Activated T-helper 1 cell treated with anti-CD3 and anti-CD28 coated beads, Interleukin-12 subunit alpha, Interleukin-12 subunit beta, Interleukin-2, Interleukin-4 antibody, amounts not matched to agents 30 ng/mL and 10 ng/mL and 1 ng/mL, durations not matched to agents 14 hours and 24 hours and 36 hours (primary cell): ENCODE measurements around the gene METTL16. TPM values are rescaled to one million over a fixed set of nuclear protein-coding genes. Genes with fewer than 3 reads are reported as not detected.
"Not testable (repeated sequence)": the region's sequence is repeated elsewhere in the genome, so short reads cannot be mapped to it uniquely, and the experiment has no call there.

Experiments used
- DNase-seq: peaks from one replicate; pipeline ENCODE4 v3.0.0; 2021; ENCODE audit warnings: low spot score
- H3K27ac Mint-ChIP-seq: one replicate; pipeline ENCODE4 v1.8.0; 2021; ENCODE audit warnings: mild to moderate bottlenecking, mixed read lengths
- H3K27me3 Mint-ChIP-seq: one replicate; pipeline ENCODE4 v1.8.0; 2022; ENCODE audit warnings: mild to moderate bottlenecking, moderate library complexity, mixed read lengths; ENCODE audit not compliant: insufficient read depth
- H3K36me3 Mint-ChIP-seq: one replicate; pipeline ENCODE4 v1.8.0; 2021; ENCODE audit warnings: low read depth, mixed read lengths
- H3K4me1 Mint-ChIP-seq: one replicate; pipeline ENCODE4 v1.8.0; 2021; ENCODE audit warnings: low read depth, mixed read lengths
- H3K4me3 Mint-ChIP-seq: one replicate; pipeline ENCODE4 v1.8.0; 2021; ENCODE audit warnings: mild to moderate bottlenecking, moderate library complexity, mixed read lengths
- H3K9me3 Mint-ChIP-seq: one replicate; pipeline ENCODE4 v1.8.0; 2021; ENCODE audit warnings: mixed read lengths
- intact Hi-C: fragments of 100-400 bp; cut with micrococcal nuclease; formaldehyde crosslinking; loops from one replicate; pipeline ENCODE4 v1.15.1; 2024
- total RNA-seq: library from RNA; stranded (reverse); gene quantifications from 2 replicates; pipeline ENCODE4 v1.2.3, GENCODE V29; 2022

Gene METTL16
- total RNA-seq, 1 donor from 2014 or later: 53.9 TPM

DNA sequence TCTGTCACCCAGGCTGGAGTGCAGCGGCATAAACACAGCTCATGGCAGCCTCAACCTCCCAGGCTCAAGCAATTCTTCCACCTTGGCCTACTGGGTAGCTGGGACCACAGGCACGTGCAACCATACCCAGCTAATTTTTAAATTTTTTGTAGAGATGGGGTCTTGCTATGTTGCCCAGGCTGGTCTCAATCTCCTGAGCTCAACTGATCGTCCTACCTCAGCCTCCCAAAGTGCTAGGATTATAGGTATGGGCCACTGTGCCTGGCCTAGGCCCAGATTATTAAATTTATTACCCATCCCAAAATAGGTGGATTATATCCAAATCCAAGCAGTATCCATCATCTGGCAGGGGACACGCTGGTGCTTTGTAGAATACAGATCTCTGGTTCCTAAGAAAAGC is 53.8 kb downstream of the METTL16 start:
- no peak for DNase-seq
- H3K9me3 Mint-ChIP-seq: peaks cover 5% of the 10 kb centered on the region
- H3K27ac Mint-ChIP-seq: no peak overlapping the region
- H3K4me3 Mint-ChIP-seq: no peak overlapping the region
- H3K36me3 Mint-ChIP-seq: peaks cover 30% of the 10 kb centered on the region
- peaks cover 30% of the 10 kb centered on the region for H3K4me1 Mint-ChIP-seq
- H3K27me3 Mint-ChIP-seq: no peaks in the 10 kb centered on the region
- intact Hi-C loops: no loop called here

DNA sequence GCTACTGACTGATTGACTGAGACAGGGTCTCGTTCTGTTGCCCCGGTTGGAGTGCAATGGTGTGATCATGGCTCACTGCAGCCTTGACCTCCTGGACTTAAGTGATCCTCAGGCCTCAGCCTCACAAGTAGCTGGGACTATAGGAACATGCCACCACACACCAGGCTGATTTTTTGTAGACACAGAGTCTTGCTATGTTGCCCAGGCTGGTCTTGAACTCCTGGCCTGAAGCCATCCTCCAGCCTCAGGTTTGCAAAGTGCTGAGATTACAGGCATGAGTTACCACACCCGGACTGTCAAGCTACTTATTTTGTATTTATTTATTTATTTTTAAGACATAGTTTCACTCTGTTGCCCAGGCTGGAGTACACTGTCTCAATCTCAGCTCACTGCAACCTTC is 55.2 kb downstream of the METTL16 start:
- H3K27ac Mint-ChIP-seq: no peak overlapping the region
- peaks cover 21% of the 10 kb centered on the region for H3K4me1 Mint-ChIP-seq
- no peaks in the 10 kb centered on the region for H3K9me3 Mint-ChIP-seq
- intact Hi-C loops: no loop called here
- DNase-seq: no peak
- H3K36me3 Mint-ChIP-seq: peaks cover 18% of the 10 kb centered on the region
- H3K4me3 Mint-ChIP-seq: no peak overlapping the region
- H3K27me3 Mint-ChIP-seq: no peaks in the 10 kb centered on the region

DNA sequence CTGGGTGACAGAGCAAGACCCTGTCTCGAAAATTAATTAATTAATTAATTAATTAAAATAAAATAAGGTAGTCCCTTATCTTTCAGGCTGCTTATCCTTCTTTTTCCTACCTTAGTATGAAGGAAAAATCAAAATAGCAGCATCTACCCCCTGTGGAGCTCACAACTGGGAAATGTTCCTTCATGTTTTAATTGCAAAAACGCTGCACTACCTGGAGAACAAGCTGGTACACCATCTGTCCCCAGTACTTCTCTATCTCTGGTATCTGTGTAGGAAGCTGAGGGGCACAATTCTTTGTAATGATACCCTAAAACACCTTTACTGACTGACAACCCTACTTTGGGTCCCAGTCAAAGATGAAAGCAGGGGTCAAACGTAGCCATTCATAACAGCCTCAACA is 55.7 kb downstream of the METTL16 start:
- DNase-seq: no peak
- Mint-ChIP-seq H3K27ac (no peak overlapping the region), H3K27me3 (no peaks in the 10 kb centered on the region), H3K36me3 (peaks cover 18% of the 10 kb centered on the region), H3K4me3 (no peak overlapping the region), H3K4me1 (peaks cover 21% of the 10 kb centered on the region), H3K9me3 (no peaks in the 10 kb centered on the region)
- intact Hi-C loops: no loop called here

DNA sequence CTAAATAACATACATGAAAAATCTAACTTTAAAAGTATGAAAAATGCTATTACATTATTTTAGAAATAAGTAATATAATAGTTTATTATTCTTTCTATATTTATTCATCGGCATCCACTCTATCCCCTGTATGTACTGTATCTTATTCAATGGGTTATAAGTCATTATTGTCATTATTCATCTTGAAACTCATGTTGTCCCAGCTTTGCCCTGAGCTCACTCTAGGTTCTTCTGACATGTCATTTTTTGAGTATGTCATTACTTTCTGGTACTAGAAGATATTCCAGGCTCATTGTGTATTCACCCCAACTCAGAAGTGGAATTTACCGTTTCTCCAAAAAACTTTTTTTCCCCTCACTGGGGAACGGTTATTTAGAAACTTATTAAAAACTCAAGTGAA is 57.8 kb downstream of the METTL16 start:
- no peaks in the 10 kb centered on the region for H3K9me3 Mint-ChIP-seq
- H3K36me3 Mint-ChIP-seq: peaks cover 10% of the 10 kb centered on the region
- H3K4me3 Mint-ChIP-seq: no peak overlapping the region
- no peaks in the 10 kb centered on the region for H3K27me3 Mint-ChIP-seq
- DNase-seq: no peak
- H3K4me1 Mint-ChIP-seq: peaks cover 14% of the 10 kb centered on the region
- no peak overlapping the region for H3K27ac Mint-ChIP-seq
- intact Hi-C loops: no loop called here

DNA sequence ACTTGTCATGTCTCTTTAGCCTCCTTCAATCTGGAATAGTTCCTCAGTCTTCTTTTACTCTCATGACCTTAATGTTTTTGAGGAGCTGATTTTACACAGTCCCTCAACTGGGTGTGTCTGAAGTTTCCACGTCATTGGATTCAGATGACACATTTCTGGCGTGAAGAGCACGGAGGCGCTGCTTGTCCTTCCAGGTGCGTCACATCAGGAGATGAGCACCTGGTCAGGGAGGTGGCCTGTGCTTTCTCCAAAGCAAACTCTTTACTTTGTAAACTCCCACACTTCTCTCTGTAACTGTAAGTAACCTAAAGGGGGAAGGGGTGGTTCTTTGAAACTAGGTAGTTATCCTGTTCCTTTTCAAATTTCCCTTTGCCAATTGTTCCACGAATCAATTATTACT is 58.4 kb downstream of the METTL16 start:
- DNase-seq: no peak
- H3K4me1 Mint-ChIP-seq: peaks cover 14% of the 10 kb centered on the region
- intact Hi-C loops: no loop called here
- no peak overlapping the region for H3K4me3 Mint-ChIP-seq
- no peaks in the 10 kb centered on the region for H3K27me3 Mint-ChIP-seq
- no peak overlapping the region for H3K27ac Mint-ChIP-seq
- no peaks in the 10 kb centered on the region for H3K9me3 Mint-ChIP-seq
- peaks cover 8% of the 10 kb centered on the region for H3K36me3 Mint-ChIP-seq

DNA sequence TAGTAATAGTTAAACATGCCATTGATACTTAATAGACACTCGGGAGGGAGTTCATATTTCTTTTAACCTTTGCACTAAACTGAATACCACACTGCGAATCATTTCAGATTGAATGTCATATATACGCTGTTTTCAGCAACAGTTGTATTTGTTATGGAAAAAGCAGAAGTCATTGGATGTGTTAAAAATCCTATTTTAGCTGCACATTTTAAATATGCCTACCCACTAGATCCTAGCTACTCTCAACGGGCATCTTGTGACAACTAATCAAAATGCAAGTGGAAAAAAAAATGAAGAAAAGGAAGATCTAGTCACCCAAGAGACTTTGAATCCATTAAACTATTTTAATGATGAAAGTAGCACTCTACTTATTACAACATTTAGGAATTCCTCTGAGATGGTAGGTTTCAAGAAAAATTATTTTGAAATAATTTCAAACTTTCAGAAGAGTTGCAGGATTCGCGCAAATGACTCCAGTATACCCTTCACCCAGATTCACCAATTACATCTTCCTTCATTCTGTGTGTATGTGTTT is 59.4 kb downstream of the METTL16 start:
- H3K27me3 Mint-ChIP-seq: no peaks in the 10 kb centered on the region
- H3K36me3 Mint-ChIP-seq: peaks cover 8% of the 10 kb centered on the region
- H3K9me3 Mint-ChIP-seq: no peaks in the 10 kb centered on the region
- no peak overlapping the region for H3K27ac Mint-ChIP-seq
- no peak overlapping the region for H3K4me3 Mint-ChIP-seq
- H3K4me1 Mint-ChIP-seq: peaks cover 14% of the 10 kb centered on the region
- intact Hi-C loops: no loop called here
- DNase-seq: no peak

DNA sequence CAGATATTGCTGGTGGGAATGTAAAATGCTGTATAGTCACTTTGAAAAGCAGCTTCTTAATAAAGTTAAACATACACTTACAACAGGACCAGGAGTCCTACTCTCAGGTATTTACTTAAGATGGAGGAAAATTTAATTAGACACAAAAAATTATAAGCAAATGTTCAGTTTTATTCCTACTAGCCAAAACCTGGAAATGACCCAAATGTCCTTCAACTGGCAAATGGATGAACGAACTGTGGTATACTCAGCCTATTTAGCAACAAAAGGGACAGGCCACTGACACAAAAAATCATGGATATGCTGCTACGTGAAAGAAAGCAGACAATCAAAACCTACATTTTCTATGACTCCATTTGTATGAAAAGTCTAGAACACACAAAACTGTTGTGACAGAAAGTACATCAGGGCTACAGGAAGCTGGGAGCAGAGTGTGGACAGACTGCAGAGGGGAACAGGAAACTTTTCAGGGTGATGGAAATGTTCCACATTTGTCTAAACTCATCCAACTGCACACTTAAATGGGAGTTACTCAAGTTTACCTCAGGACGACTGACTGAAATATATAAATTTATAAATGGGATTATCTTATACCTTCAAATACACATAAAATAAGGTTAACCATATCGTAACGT is 61.6 kb downstream of the METTL16 start:
- DNase-seq: no peak
- Mint-ChIP-seq H3K4me1 (peaks cover 14% of the 10 kb centered on the region), H3K4me3 (no peak overlapping the region), H3K36me3 (peaks cover 11% of the 10 kb centered on the region), H3K27ac (no peak overlapping the region), H3K9me3 (peaks cover 6% of the 10 kb centered on the region), H3K27me3 (no peaks in the 10 kb centered on the region)
- intact Hi-C loops: no loop called here

DNA sequence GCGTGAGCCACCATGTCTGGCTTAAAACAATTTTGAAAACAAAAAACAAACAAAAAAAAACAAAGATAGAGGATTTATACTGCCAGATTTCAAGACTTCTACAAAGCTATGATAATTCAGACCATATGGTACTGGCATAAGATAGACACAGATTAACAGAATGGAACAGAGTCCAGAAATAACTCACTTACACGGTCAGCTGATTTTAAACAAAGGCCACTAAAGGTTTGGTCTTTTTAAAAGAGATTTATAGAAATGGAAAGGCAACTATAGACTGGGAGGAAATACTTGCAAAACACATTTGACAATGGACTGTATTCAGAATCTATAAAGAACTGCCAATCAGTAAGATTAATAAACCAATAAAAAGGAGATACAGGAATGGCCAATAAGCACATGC is 62.2 kb downstream of the METTL16 start:
- H3K4me3 Mint-ChIP-seq: no peak overlapping the region
- intact Hi-C loops: no loop called here
- peaks cover 6% of the 10 kb centered on the region for H3K9me3 Mint-ChIP-seq
- H3K27me3 Mint-ChIP-seq: no peaks in the 10 kb centered on the region
- H3K4me1 Mint-ChIP-seq: peaks cover 14% of the 10 kb centered on the region
- H3K27ac Mint-ChIP-seq: no peak overlapping the region
- H3K36me3 Mint-ChIP-seq: peaks cover 11% of the 10 kb centered on the region
- no peak for DNase-seq

DNA sequence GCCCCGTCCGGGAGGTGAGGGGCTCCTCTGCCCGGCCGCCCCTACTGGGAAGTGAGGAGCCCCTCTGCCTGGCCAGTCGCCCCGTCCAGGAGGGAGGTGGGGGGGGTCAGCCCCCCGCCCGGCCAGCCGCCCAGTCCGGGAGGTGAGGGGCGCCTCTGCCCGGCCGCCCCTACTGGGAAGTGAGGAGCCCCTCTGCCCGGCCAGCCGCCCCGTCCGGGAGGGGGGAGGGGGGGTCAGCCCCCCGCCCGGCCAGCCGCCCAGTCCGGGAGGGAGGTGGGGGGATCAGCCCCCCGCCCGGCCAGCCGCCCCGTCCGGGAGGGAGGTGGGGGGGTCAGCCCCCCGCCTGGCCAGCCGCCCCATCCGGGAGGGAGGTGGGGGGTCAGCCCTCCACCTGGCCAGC is 64.2 kb downstream of the METTL16 start:
- H3K27me3 Mint-ChIP-seq, H3K36me3 Mint-ChIP-seq, H3K4me1 Mint-ChIP-seq, intact Hi-C loops, H3K4me3 Mint-ChIP-seq, H3K27ac Mint-ChIP-seq, H3K9me3 Mint-ChIP-seq, DNase-seq: not testable (repeated sequence)

DNA sequence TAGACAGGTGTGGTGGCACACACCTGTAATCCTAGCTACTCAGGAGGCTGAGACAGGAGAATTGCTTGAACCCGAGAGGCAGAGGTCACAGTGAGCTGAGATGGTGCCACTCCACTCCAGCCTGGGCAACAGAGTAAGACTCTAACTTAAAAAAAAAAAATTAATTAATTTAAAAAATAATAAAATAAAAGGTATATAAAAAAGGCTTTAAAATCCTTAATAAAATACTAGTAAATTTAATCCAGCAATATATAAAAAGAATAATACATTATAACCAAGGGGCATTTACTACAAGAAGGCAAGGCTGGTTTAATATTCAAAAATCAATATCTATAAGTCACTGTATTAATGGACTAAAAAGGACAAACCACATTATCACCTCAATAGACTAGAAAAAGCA is 66.0 kb downstream of the METTL16 start:
- H3K36me3 Mint-ChIP-seq: peaks cover 10% of the 10 kb centered on the region
- intact Hi-C loops: no loop called here
- H3K4me1 Mint-ChIP-seq: no peaks in the 10 kb centered on the region

DNA sequence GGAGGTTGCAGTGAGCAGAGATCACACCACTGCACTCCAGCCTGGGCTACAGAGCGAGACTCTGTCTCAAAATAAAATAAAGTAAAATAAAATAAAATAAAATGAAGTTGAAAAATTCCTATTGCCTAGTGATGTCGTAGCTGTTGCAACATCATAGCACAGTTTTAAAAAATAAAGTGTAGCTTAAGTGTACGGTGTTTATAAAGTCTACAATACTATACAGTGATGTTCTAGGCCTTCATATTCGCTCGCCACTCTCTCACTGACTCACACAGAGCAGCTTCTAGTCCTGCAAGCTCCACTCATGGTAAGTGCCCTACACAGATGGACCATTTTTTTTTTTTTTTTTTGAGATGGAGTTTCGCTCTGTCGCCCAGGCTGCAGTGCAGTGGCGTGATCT is 67.3 kb downstream of the METTL16 start:
- peaks cover 11% of the 10 kb centered on the region for H3K9me3 Mint-ChIP-seq

More for the DNA sequence above, 66.0 kb downstream of the METTL16 start:
- Mint-ChIP-seq H3K9me3 (peaks cover 11% of the 10 kb centered on the region), H3K27ac (no peak overlapping the region), H3K27me3 (no peaks in the 10 kb centered on the region), H3K4me3 (no peak overlapping the region)
- no peak for DNase-seq

DNA sequence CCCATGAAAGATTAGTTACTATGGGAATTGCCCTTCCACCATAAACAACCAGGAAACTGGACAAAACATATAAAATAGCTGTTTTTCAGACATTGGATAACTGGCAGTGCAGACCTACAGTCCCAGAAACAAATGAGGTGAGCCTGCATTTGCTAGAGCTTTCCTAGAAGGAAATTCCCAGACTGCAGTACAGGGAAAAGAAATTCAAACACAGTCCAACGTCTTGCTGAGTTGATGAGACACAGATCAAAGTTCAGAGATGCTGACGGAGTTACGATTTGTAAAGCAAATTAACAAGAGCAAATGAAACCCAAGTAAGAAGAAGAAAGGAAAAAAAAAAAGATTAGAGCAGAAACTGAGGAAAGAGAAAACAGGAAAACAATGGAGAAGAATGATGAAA is 69.5 kb downstream of the METTL16 start:
- no peak overlapping the region for H3K4me3 Mint-ChIP-seq
- no peaks in the 10 kb centered on the region for H3K27me3 Mint-ChIP-seq
- H3K9me3 Mint-ChIP-seq: peaks cover 11% of the 10 kb centered on the region
- peaks cover 25% of the 10 kb centered on the region for H3K36me3 Mint-ChIP-seq
- no peak for DNase-seq
- no peak overlapping the region for H3K27ac Mint-ChIP-seq
- no peaks in the 10 kb centered on the region for H3K4me1 Mint-ChIP-seq
- intact Hi-C loops: no loop called here

More for the DNA sequence above, 67.3 kb downstream of the METTL16 start:
- DNase-seq: no peak
- no peak overlapping the region for H3K27ac Mint-ChIP-seq
- H3K27me3 Mint-ChIP-seq: no peaks in the 10 kb centered on the region
- no peaks in the 10 kb centered on the region for H3K4me1 Mint-ChIP-seq
- H3K4me3 Mint-ChIP-seq: no peak overlapping the region
- peaks cover 14% of the 10 kb centered on the region for H3K36me3 Mint-ChIP-seq
- intact Hi-C loops: no loop called here

DNA sequence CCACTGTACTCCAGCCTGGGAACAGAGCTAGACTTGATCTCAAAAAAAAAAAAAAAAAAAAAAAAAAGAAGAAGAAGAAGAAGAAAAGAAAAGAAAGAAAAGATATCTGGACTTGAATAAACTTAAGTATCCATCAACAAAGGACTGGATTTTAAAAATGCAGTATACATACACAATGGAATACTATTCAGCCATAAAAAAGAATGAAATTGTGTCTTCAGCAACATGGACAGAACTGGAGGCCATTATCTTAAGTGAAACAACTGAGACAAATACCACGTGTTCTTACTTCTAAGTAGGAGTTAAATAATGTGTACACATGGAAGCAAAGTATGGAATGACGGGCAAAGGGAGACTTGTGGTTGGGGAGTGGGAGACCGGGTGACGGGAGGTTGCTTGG is 70.8 kb downstream of the METTL16 start:
- Mint-ChIP-seq H3K4me3 (no peak overlapping the region), H3K36me3 (peaks cover 30% of the 10 kb centered on the region), H3K27me3 (no peaks in the 10 kb centered on the region), H3K4me1 (no peaks in the 10 kb centered on the region), H3K27ac (no peak overlapping the region), H3K9me3 (peaks cover 7% of the 10 kb centered on the region)
- DNase-seq: no peak
- intact Hi-C loops: no loop called here

DNA sequence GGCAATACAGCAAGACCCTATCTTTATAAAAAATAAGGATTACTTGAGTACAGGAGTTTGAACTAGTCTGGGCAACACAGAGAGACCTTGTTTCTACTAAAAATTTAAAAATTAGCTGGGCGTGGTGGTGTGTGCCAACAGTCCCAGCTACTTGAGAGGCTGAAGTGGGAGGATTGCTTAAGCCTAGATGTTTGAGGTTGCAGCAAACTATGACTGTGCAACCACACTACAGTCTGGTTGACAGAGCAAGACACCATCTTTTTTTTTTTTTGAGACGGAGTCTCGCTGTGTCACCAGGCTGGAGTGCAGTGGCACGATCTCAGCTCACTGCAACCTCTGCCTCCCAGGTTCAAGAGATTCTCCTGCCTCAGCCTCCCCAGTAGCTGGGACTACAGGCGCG is 71.7 kb downstream of the METTL16 start:
- H3K4me1 Mint-ChIP-seq, H3K27me3 Mint-ChIP-seq: not testable (repeated sequence)

More for the DNA sequence above, 71.7 kb downstream of the METTL16 start:
- H3K27ac Mint-ChIP-seq, intact Hi-C loops, H3K9me3 Mint-ChIP-seq, H3K4me3 Mint-ChIP-seq, DNase-seq: not testable (repeated sequence)
- peaks cover 31% of the 10 kb centered on the region for H3K36me3 Mint-ChIP-seq
